Caki2 (cell line): ENCODE data around the gene ZNF138. TPM values are rescaled to one million over a fixed set of nuclear protein-coding genes. Genes with fewer than 3 reads are reported as not detected.
"Not testable (repeated sequence)": the region's sequence is repeated elsewhere in the genome, so short reads cannot be mapped to it uniquely, and the experiment has no call there.

Source experiments
- DNase-seq: peaks from one replicate; pipeline ENCODE4 v3.0.0-alpha.2; 2015; ENCODE audit warnings: low read depth
- in situ Hi-C: cut with HindIII; loops from 2 replicates; pipeline ENCODE4 v1.10.0; 2016; ENCODE audit warnings: low sequenced_read_pairs, low pct_unique_long_range_greater_than_20kb, mixed read lengths
- total RNA-seq: library from RNA; depleted of rRNA; stranded (reverse); fragments of >200 nt; shearing (Covaris generic); gene quantifications from 2 replicates; pipeline ENCODE4 v1.2.3, GENCODE V29; 2014; ENCODE audit warnings: low replicate concordance; rRNA removed

ZNF138 gene
- 2.9 and 17.0 TPM in 2 replicates for total RNA-seq

GRCh38 chr7:64794171-64794844, at the start of gene ZNF138:
TSS of gene ZNF138 (plus strand) at chr7:64794428. CDS start at chr7:64794569, 141 bp downstream.
- in situ Hi-C loops = no loop called here
- peak; percentile 95 for DNase-seq

DNA sequence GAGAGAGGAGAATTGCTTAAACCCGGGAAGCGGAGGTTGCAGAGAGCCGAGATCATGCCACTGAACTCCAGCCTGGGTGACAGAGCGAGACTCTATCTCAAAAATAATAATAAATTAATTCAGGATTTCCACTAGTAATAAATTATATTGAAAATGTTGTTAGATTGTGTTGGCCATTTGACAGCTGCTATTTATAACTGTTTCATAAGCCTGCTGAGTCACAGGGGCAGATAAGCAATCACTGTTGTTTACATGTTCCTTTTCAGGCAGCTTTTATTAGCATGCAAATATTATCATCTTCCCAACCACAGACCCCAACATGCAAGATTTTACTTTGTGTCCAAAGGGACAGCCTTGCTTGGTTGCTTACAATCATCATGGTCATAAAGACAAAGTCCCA, 49.5 kb upstream of the ZNF138 start:
- DNase-seq = no peak
- in situ Hi-C loops = no loop called here

GRCh38 chr7:64747802-64748201, 46.4 kb upstream of the ZNF138 start:
- DNase-seq = no peak

DNA sequence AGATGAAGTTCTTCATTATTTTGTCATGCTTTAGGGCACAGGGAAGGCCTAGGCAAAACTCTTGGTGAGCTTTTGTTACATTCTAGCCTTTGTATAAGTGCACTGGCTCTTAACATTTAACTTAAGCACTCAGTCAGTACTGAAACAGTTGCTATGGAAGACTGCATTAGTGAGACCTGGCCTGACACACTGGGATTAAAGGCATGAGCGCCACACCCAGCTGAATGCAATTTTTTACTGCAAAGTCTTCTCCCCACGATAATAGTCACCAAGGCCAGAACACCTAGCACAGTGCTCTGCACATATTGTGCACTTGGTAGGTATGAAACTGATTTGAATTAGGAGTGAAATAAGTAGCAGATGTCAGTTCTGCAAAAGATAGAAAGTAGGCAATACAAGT, 41.2 kb upstream of the ZNF138 start:
- DNase-seq = no peak
- in situ Hi-C loops = no loop called here

More at GRCh38 chr7:64747802-64748201, 46.4 kb upstream of the ZNF138 start:
- in situ Hi-C loops = no loop called here

DNA sequence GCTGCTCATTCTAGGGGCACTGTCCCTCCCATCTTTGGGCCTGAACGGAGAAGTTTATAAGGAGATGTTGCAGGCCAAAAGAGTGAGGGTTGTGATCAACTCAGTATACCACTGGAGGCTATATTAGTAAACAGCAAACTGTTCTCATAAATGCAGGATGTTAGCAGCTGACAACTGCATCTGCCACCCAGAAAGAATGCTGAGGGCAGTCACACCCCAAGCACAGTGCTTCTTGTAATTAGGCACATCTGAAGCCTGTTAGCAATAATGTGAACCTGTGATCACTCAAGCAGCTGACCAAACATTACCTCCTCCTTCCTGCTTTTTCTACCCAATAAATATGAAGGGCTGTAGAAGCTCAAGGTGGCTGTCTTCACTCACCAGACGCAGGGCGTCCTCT, 38.4 kb upstream of the ZNF138 start:
- in situ Hi-C loops = no loop called here
- DNase-seq = no peak

- DNase-seq = no peak
- in situ Hi-C loops = no loop called here
Observed at GRCh38 chr7:64758151-64758550, 36.1 kb upstream of the ZNF138 start.

DNA sequence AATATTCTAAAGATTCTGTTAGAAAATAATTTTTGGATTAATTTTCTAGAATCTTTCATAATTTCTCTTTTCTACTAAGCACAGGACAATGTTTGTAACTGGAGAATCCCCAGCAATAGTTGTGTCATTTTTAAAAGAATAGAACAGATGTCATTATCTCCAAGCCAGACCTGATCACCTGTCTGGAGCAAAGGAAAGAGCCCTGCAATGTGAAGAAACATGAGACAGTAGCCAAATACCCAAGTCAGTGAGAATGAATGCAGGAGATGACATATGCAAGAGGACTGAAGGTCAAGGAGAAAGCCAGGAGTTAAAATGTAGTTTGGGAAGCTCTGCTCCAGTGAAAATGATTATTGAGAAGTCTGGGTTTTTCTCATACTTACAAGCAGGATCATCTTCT, 25.4 kb upstream of the ZNF138 start:
- no peak for DNase-seq
- in situ Hi-C loops = no loop called here

DNA sequence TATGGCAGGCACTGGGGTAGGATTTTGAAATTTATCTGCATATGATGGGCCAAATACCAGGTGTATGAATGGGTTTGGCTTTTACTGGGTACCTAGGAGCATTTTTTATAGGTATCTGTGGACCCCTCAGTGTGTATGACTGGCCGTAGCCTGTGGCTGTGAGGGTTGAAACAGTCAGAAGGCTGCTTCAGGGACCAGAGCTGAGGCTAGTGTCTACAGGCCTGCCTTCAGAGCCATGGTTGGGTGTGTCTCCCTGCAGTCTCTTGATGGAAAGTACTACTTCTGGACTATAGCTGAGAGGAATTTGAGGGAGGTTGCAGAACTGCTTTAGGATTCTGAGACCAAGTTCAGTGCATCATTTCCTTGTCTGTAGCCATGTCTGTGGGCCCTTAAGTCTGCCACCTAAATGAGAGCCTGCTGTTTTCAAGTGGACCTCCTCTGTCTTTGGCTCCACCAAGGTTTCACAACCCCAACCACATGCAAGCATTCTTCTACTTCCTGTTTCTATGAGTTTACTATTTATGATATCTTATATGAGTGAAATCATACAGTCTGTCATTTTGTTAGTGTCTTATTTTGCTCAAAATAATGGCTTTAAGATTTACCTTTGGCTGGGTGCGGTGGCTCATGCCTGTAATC, 19.9 kb upstream of the ZNF138 start:
- in situ Hi-C loops = no loop called here
- no peak for DNase-seq

GRCh38 chr7:64775289-64775688, 18.9 kb upstream of the ZNF138 start:
- no peak for DNase-seq
- in situ Hi-C loops = no loop called here

DNA sequence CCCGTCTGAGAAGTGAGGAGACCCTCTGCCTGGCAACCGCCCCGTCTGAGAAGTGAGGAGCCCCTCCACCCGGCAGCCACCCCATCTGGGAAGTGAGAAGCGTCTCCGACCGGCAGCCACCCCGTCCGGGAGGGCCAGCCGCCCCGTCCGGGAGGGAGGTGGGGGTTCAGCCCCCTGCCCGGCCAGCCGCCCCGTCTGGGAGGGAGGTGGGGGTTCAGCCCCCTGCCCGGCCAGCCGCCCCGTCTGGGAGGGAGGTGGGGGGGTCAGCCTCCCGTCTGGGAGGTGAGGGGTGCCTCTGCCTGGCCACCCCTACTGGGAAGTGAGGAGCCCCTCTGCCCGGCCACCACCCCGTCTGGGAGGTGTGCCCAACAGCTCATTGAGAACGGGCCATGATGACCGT, 9.4 kb upstream of the ZNF138 start:
- DNase-seq, in situ Hi-C loops: not testable (repeated sequence)

- no peak for DNase-seq
- in situ Hi-C loops = no loop called here
Observed at GRCh38 chr7:64787295-64787694, 6.9 kb upstream of the ZNF138 start.

DNA sequence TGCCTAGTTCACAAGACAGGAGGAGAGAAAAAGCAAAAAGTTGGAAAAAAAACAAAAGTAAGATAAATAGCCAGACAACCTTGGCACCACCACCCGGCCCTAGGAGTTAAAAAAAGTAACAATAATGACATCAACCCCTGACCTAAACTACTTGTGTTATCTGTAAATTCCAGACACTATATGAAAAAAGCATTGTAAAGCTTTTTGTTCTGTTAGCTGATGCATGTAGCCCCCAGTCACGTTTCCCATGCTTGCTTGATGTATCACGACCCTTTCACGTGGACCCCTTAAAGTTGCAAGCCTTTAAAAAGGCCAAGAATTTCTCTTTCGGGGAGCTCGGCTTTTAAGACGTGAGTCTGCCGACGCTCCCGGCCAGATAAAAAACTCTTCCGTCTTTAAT, 5.0 kb upstream of the ZNF138 start:
- DNase-seq, in situ Hi-C loops: not testable (repeated sequence)

DNA sequence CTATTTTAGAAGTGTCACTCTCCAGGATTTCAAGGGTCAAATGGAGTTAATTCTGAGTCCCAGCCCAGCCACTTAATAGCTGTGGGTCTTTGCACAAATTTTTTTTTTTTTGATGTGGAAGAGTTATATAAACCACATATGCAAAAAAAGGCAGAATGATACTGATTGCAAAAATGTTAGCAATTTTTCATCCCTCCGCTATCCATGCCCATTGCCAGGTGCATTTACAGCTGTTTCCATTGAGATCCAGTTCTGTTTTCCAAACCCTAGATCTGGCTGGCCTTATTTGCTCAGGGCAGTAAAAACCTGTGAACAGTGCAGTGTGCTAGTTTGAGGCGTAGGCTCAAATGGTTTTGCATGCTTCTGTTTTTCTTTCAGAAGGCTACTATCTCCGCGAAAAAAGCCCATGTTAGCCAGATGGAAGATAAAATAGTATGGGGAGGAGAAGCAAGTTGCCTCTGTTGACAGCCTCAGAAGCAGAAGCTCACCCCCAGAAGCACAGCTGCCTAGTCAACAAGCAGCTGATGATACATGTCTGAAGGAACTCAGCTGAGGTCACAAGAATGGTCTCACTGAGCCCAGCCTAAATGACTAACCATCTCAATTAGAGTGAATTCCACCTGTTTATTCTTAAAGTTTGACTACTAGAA, 997 bp upstream of the ZNF138 start:
- no peak for DNase-seq
- in situ Hi-C loops = no loop called here

GRCh38 chr7:64795176-64795575, 948 bp downstream of the ZNF138 start:
- in situ Hi-C loops = no loop called here
- no peak for DNase-seq

DNA sequence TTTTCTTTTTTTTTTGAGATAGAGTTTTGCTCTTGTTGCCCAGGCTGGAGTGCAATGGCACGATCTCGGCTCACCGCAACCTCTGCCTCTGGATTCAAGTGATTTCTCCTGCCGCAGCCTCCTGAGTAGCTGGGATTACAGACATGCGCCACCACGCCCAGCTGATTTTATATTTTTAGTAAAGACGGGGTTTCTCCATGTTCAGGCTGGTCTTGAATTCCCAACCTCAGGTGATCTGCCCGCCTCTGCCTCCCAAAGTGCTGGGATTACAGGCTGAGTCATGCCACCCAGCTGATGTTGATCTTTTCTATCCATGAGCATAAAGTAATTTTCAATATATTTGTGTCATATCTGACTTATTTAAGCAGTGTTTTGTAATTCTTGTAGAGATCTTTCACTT, 4.9 kb downstream of the ZNF138 start:
- DNase-seq, in situ Hi-C loops: not testable (repeated sequence)

DNA sequence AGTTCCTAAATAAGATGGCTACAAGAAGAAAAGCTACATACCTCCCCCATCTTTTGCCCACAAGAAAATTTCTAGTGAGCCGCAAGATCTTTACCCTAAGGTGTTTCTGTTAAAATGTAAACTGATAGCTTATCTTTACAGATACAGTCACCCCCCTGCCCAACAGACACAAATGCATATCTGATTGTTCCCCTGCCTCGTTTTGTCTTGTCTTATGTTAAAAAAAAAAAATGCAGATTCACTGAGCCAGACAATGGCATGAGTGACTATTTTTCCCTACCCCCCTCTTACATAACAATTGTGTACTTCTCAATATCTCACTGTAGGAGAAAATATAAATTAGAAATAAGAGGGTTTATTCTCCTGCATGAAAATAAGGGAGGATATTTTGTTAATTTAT, 8.5 kb downstream of the ZNF138 start:
- in situ Hi-C loops = no loop called here
- no peak for DNase-seq

GRCh38 chr7:64807731-64808365, 13.6 kb downstream of the ZNF138 start:
- no peak for DNase-seq
- in situ Hi-C loops = no loop called here

DNA sequence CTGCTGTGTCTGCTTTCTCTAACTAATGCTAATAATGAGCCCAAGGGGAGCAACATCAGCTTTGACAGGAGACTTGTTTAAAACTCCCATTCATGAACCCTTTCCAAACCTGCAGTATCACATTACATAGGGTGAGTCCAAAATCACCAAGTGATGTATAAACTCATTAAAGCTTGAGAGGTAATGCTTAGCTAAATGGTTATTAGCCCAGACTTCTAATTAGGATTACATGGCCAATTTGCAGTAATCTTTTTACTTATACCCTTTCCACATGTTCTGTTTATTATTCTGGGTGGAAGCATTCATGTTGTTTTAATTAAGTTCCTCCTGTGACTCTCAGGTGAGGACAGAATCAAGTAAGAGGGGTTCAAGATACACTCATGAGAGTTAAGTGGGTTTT, 17.5 kb downstream of the ZNF138 start:
- in situ Hi-C loops = no loop called here
- no peak for DNase-seq

- in situ Hi-C loops = no loop called here
Observed at GRCh38 chr7:64830926-64831325, 36.7 kb downstream of the ZNF138 start.

More at GRCh38 chr7:64830926-64831325, 36.7 kb downstream of the ZNF138 start:
- DNase-seq = no peak
